HG02884 (cell line): ENCODE results near the gene SLC29A2.
"Not testable (repeated sequence)": the region's sequence is repeated elsewhere in the genome, so short reads cannot be mapped to it uniquely, and the experiment has no call there.

Experiments
- ATAC-seq: cut with Tn5 transposase; IDR thresholded peaks from one replicate; pipeline ENCODE4 v1.9.1; 2021; ENCODE audit warnings: mild to moderate bottlenecking, moderate library complexity; ENCODE audit not compliant: unreplicated experiment

The SLC29A2 gene

GRCh38 chr11:66350560-66351235 lies 20.9 kb downstream of the SLC29A2 start:
- not testable (repeated sequence) for ATAC-seq

- no peak for ATAC-seq
Observed at GRCh38 chr11:66349084-66349386, 22.5 kb downstream of the SLC29A2 start.

- no peak for ATAC-seq
Observed at GRCh38 chr11:66347425-66348276, 23.9 kb downstream of the SLC29A2 start, which contains the start of gene B4GAT1. Gene B4GAT1, minus strand, starts transcription at chr11:66347629. Its CDS starts 84 bp downstream, at chr11:66347545.

DNA sequence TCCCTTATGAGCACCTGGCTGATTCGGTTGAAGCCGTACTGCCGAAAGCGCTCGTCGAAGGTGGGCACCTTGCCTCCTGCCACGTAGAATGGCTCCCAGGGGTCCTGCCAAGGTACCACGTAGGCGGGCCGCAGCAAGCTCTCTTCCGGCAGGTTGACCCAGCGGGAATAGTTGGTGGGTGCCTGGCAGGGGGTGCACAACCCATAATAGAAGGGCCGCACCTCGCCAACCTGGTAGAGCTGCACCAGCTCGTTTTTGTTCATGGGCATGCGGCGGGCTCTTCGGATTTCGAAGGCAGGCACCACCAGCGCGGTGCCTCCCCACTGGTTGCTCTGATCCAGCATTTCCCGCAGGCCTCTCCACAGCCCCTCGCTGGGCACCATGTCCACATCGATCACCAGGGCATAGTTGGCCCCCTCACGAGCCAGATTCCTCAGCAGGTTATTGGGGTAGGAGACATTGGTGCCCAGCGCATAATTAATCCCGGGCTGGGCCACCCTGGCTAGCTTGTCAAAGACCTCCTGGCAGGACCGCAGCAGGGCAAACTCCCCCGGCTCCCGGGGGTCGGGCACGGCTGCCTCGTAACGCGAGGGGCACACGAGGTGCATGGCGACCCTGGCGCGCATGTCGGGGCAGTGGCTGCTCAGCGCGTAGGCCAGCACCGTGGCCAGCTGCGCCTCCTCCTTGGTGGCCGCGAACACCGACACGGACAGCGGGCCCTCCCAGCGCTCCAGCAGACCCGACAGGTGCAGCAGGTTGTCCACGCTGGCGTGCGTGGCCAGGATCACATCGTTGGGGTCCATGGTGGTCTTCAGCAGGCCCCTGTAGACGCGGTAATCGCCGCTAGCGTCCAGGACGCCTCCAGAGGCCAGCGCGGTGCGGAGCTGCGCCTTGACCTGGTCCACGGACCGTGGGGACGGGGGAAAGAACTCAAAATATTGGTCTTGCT lies 24.8 kb downstream of the SLC29A2 start:
- ATAC-seq: no peak

DNA sequence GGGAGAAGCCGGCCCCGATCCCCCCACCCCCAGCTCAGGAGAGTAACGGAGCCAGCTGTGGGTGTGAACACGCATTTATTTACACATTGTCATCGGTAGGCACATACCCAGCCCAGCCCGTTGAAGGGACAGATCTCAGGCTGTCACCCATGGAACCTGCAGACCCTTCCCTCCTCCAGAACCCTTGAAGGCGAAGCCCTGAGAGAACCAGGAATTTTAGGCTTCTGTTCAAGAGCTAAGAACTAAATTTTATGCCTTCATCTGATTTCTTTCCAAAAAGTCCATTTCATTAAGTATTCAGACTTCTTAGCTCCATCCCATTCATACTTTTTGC lies 26.3 kb downstream of the SLC29A2 start:
- ATAC-seq: no peak

GRCh38 chr11:66344550-66345315 lies 26.8 kb downstream of the SLC29A2 start, which contains the start of gene BRMS1:
Gene BRMS1, minus strand, starts transcription at chr11:66345104. Its CDS starts 2,870 bp downstream, at chr11:66342234.
- ATAC-seq: peak; percentile 52

DNA sequence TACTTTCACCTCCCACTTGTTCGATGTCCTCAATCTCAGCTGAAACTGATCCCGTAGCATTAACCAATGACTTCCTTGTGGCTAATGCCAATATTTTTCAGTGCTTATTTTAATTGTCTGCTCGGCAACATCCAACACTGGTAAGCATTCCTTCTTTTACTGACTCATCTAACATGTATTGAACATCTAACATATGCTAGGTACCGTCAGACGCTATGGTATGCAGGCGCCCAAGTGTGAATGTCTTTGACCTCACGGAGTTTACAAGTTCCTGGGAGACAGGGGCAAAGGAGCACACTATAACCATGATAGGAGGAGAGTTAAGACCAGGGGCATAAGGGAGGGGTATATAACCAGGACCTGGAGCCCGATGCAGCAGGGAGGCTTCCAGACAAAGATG lies 28.4 kb downstream of the SLC29A2 start:
- no peak for ATAC-seq

DNA sequence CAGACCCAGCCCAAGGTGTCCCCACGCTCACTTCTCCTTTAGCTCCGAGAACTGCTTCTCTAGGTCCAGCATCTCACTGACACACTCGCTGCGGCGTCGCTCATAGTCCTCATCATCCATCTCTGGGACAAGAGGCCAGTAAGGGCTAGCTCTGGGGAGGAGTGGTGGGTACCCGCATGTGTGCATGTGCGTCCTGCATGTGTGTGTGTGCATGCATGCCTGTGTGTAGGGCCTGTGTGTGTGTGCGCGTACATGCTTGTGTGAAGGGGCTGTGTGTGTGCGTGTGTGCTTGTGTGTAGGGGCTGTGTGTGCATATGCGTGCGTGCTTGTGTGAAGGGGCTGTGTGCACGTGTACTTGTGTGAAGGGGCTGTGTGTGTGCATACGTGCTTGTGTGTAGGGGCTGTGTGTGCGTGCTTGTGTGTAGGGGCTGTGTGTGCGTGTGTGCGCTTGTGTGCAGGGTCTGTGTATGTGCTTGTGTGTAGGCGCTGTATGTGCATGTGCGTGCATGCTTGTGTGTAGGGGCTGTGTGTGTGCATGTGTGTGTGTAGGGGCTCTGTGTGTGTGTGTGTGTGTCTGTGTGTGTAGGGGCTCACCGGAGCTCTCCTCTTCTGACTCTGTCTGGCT lies 29.9 kb downstream of the SLC29A2 start:
- ATAC-seq: no peak

DNA sequence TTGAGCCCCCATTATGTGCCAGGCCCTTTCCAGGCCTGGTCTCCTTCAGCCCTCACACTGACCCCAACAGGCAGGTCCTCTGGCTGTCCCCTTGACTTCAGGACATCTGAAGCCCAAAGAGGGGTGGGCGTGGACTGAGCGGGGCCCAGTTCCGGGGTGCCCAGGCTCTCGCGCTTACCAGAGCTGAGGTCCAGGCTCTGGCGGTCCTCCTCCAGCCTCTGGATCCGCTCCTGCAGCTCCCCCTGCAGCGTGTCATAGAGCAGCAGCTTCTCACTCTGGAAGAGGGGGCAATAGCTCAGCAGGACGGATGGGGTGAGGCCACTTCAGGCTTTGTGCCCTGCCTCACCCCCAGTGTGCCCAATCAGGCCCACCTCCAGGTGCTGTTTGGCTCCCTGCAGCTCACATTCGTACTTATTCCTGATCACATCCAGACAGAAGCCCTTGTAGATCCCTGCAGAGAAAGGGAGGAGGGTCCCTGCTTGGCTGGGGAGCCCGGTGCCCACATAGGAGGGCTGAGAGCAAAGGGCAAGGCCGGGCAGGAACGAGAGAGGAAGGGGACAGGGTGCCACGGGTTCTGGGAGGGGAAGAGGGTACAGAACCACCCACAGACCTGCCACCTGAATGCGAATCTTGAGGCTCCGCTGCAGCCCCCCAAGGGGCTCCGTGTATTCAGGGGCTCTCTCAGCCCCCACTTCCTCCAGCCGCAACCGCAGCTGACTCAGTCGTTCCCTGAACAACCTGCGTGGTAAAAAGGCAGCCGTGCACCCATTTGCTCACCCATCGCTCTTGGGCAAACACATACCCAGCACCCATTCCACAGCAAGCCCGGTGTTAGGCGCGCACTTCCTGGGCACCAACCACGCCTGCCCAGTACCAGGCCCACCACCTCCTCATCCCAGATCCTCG lies 30.7 kb downstream of the SLC29A2 start:
- ATAC-seq: no peak

GRCh38 chr11:66339686-66340483 lies 31.7 kb downstream of the SLC29A2 start:
- ATAC-seq: no peak

GRCh38 chr11:66339162-66339675 lies 32.3 kb downstream of the SLC29A2 start:
- no peak for ATAC-seq

DNA sequence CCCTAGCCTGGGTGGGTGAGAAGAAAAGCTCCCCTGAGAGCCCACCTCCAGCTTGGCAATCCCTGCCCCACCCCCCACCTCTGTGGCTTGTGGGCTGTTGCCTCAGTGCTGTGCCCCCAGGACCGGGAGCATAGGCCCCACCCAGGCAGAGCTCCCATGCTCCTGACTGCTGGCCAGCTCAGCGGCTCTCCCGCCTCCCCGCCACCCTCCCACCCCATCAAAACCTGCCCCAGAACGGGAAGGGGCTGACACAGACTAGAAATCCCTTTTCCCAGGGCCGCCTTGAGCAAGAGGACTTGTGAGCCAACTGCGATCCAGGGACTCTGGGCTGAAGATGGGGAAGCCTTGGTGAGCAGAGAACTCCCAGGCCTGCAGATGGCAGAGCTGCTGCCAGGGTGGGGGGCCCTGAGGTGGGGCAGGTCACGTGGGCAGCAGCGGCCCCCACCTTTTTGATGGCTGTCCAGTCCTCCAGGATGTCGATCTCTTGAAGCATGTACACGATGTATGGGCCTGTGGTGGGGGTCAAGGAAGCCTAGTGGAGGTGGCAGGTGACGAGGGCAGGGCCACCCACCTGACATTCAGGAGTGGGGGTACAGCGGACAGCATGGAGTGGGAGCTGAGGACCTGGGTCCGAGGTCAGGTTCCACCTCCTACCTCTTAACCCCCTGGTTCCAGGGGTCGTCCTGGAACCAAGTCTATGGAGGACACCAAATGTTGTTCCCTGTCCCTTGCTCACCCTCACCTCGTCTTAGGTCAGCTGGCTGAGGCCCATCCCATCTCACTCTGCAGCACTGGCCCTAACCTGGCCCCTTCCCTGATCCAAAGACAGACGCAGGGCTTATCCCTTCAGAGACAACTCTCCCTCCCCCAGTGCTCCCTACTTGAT lies 33.0 kb downstream of the SLC29A2 start:
- ATAC-seq: no peak

GRCh38 chr11:66337103-66337899 lies 34.3 kb downstream of the SLC29A2 start:
- no peak for ATAC-seq

DNA sequence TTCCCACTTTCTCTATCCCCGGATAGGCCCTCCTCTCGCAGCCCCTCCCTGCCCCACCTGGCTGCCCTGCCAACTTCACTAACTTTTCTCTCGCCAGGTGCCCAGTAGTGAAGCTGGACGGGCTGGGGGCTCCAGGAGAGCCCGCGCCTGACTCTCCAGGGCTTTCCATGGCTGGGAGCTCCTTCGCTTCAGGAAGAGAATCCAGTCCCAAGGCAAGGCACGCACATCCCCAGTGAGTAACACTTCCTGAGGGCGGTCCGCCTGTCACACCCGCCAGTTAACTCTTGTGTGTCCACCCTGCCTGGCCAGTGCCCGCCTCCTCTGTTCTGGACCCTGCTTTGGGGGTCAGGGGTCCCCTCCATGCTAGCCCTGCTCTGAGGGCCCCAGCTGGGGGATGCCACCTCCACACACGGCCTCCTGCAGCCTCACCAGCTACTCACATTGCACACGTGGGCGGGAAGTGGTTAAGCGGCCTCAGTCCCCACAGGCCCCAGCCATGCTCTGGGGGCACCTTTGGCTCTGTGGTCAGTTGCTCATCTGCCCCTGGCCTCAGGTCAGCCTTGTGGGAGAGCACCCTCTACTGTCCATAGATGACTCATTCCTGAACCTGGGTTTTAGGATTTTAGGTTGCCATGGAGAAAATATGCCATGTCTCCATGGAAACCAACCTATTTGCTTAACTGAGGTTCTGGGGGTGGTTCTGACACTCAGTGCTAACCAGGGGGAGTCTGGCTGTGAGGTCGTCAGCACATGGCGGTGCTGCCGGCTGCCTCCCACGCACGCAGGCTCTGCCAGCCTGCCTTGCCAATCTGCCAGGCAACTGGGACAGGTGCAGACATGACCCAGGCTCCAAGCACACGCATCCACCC lies 35.1 kb downstream of the SLC29A2 start, which contains the start of gene RIN1:
TSS of gene RIN1 (minus strand) at position 201 of the 869 bp plus-strand sequence. CDS start at position 169, 32 bp downstream.
- no peak for ATAC-seq
